Stimulated activated naive CD8-positive, alpha-beta T cell treated with anti-CD3 and anti-CD28 coated beads, Interleukin-15, amount 100 ng/mL, for 72 hours (primary cell): Measurements from ENCODE around the gene RIMBP2.

Experiments
- ATAC-seq: fragments of 150-1000 bp; cut with Tn5 transposase; 2 replicates; pipeline ENCODE4 v1.10.0; 2021; ENCODE audit warnings: mild to moderate bottlenecking, moderate library complexity
- DNase-seq, 2 donors: peaks; one replicate each; pipeline ENCODE4 v3.0.0; 2021 to 2022
- H3K27ac Mint-ChIP-seq, 2 donors: one replicate each; pipeline ENCODE4 v1.8.0; 2022; ENCODE audit warnings: mild to moderate bottlenecking in 2 of 2, mixed read lengths in 2 of 2, moderate library complexity in 2 of 2
- H3K27me3 Mint-ChIP-seq: one replicate; pipeline ENCODE4 v1.8.0; 2022; ENCODE audit warnings: mixed read lengths
- H3K4me1 Mint-ChIP-seq: one replicate; pipeline ENCODE4 v1.8.0; 2022; ENCODE audit warnings: mild to moderate bottlenecking, mixed read lengths
- H3K4me3 Mint-ChIP-seq, 2 donors: one replicate each; pipeline ENCODE4 v1.8.0; 2022; ENCODE audit warnings: mild to moderate bottlenecking in 2 of 2, mixed read lengths in 2 of 2, moderate library complexity in 1 of 2
- H3K9me3 Mint-ChIP-seq, 2 donors: one replicate each; pipeline ENCODE4 v1.8.0; 2022; ENCODE audit warnings: mixed read lengths in 2 of 2

Gene RIMBP2

DNA sequence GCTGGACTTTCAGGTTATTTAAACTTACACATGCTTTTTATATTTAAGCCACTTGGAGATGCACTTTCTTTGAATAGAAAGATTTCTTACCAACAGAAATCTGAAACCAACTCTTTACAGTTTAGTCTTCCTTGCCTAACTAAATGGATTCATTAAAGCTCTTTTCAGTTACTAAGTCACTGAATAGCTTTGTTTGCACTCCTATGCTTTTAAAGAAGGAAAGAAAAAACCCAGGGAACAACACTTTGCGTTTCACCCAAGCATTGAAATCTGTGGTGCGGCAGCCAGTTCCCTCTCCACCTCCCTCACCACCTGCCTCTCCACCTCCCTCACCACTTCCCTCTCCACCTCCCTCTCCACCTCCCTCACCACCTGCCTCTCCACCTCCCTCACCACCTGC lies 70.3 kb downstream of the RIMBP2 start:
- H3K4me1 Mint-ChIP-seq: no peaks in the 10 kb centered on the region

DNA sequence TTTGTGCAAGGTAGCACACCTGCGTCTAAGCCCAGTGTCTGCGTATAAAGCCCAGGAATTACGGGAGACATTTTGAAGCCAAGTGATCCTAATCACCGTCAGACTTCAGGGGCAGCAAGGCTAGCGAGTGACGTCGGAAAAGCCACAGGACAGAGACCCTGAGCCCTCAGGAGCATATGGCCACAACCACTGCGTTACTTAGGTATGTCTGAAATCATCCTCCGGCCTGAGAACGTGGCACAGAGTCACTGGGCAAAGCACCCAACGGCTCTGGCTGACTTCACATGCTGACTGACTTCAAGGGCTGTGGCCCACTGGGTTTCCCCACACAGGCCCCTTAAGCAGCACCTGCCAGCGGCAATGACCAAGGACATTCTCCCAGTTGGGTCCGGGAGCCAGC lies 71.5 kb downstream of the RIMBP2 start:
- no peak overlapping the region for H3K4me3 Mint-ChIP-seq
- no peak overlapping the region for H3K27ac Mint-ChIP-seq
- ATAC-seq (no peak), DNase-seq (no peak)
- no peaks in the 10 kb centered on the region for H3K4me1 Mint-ChIP-seq
- H3K27me3 Mint-ChIP-seq: no peaks in the 10 kb centered on the region
- peaks cover 0 to 6% of the 10 kb centered on the region in 2 donors for H3K9me3 Mint-ChIP-seq

More for the DNA sequence above, 70.3 kb downstream of the RIMBP2 start:
- no peak for DNase-seq
- H3K9me3 Mint-ChIP-seq: peaks cover 0 to 6% of the 10 kb centered on the region in 2 donors
- ATAC-seq: no peak
- H3K27me3 Mint-ChIP-seq: peaks cover 7% of the 10 kb centered on the region
- no peak overlapping the region for H3K4me3 Mint-ChIP-seq
- no peak overlapping the region for H3K27ac Mint-ChIP-seq

DNA sequence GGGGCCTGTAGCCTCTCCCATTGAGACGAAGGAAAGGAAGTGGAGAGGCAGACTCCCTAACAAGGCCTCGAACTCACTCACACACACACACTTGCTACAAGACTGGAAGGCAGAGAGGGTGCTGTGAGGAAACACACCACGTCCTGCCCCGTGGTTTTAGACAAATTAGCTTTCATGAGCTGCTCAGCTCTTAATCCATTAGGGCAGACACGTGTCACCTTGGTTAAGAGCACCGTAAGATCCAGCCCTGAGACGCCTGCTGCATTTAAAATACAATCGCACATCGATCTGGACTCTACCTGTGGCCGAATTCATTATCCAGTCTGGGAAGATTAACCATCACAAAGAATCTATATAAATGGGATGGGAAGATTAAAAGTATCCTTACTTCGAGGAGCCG lies 72.0 kb downstream of the RIMBP2 start:
- H3K4me1 Mint-ChIP-seq: no peaks in the 10 kb centered on the region

DNA sequence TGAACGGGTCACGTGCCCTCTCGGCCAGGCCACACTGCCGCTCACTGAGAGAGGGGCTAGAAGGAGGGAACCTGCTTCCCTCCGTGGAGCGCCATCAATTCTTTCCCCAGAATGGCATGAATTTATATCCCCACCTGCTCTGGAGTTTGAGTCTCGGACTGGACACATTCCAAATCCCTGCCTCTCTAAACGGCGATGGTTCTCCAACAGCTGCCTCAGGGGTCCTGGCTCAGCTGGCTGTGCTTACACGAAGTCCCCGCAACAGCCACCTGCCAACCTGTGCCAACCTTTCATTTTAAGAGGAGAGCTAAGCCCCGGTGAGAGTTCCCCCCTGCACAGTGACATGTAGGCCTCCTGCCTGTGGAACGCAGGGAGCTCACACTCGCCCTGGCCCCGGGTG lies 73.2 kb downstream of the RIMBP2 start:
- Mint-ChIP-seq H3K27ac (no peak overlapping the region), H3K27me3 (no peaks in the 10 kb centered on the region), H3K4me3 (no peak overlapping the region), H3K9me3 (peaks cover 0 to 6% of the 10 kb centered on the region in 2 donors), H3K4me1 (no peaks in the 10 kb centered on the region)
- no peak for ATAC-seq
- DNase-seq: no peak

More for the DNA sequence above, 72.0 kb downstream of the RIMBP2 start:
- no peaks in the 10 kb centered on the region for H3K27me3 Mint-ChIP-seq
- ATAC-seq (no peak), DNase-seq (no peak)
- H3K4me3 Mint-ChIP-seq: no peak overlapping the region
- peaks cover 0 to 6% of the 10 kb centered on the region in 2 donors for H3K9me3 Mint-ChIP-seq
- no peak overlapping the region for H3K27ac Mint-ChIP-seq

DNA sequence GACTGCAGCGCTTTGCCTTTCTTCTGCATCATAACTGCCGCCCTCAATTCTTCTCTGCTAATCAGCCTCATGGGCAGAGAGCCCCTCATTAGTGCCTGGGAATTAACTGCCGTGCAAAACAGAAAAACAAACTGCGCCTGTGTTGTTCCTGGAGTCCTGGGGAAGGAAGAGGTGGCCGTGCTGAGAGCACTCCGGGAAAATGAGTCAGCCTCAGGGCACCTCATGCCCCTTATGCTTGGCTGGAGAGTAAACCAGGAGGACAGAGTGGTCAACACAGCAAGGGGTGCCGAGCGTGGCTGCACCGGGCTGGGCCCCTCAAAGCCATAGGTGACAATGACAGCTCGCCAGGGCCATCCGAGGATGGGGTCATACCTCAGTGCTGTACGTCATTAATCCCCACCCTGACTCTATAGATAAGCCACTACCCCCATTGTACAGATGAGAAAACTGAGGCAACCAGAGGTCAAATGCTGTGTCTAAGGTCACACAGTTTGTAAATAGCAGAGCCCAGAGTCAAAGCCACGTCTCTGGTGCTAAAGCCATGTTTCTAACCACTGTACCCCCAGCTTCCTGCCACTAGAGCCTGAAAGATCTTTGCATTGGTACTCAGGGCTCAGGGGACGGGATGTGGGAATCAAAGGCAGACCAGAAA lies 74.4 kb downstream of the RIMBP2 start:
- Mint-ChIP-seq H3K9me3 (peaks cover 0 to 6% of the 10 kb centered on the region in 2 donors), H3K4me3 (no peak overlapping the region)

DNA sequence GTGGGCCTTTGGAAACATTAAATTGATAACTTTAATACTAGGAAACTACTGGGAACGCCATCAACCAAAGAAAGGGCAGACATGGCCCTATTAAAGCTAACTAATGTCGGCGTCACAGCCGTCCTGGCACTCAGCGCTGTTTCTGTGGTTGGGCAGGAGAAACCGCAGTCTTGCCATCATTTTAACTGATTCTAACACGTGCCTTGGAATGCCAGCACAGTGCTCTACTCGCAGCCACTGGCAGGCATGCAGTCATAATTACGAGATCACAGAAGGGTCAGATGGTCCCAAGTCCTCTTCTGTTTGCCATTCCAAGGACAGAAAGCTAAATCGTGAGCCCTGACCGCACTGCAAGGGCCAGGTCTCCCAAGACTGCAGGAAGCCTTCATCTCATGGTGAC lies 75.2 kb downstream of the RIMBP2 start:
- Mint-ChIP-seq H3K27ac (no peak overlapping the region), H3K9me3 (peaks cover 0 to 6% of the 10 kb centered on the region in 2 donors), H3K27me3 (peaks cover 13% of the 10 kb centered on the region), H3K4me1 (no peaks in the 10 kb centered on the region), H3K4me3 (no peak overlapping the region)
- DNase-seq: no peak
- ATAC-seq: no peak

More for the DNA sequence above, 74.4 kb downstream of the RIMBP2 start:
- DNase-seq (no peak), ATAC-seq (no peak)
- Mint-ChIP-seq H3K27ac (no peak overlapping the region), H3K27me3 (peaks cover 7% of the 10 kb centered on the region), H3K4me1 (no peaks in the 10 kb centered on the region)

DNA sequence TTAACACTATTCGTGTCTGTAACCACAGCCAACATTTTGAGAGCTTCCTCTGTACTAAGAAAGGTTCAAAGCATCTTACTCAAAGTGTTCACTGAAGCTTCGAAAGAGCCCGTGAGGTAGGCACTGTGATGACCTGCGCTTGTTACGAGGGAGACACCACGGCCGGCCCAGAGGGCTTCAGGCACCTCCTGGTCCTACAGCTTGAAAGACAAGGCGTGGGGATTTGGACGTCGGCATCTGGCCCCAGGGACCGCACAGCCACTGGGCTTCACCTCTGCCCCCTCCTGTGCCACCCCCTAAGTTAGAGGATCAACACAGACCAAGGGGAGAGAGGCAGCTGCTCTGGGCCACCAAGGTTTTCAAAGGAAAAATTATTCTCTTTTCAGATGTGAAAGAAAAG lies 75.6 kb downstream of the RIMBP2 start:
- Mint-ChIP-seq H3K4me3 (no peak overlapping the region), H3K27ac (no peak overlapping the region), H3K9me3 (peaks cover 0 to 6% of the 10 kb centered on the region in 2 donors), H3K27me3 (peaks cover 17% of the 10 kb centered on the region), H3K4me1 (no peaks in the 10 kb centered on the region)
- DNase-seq (no peak), ATAC-seq (no peak)

DNA sequence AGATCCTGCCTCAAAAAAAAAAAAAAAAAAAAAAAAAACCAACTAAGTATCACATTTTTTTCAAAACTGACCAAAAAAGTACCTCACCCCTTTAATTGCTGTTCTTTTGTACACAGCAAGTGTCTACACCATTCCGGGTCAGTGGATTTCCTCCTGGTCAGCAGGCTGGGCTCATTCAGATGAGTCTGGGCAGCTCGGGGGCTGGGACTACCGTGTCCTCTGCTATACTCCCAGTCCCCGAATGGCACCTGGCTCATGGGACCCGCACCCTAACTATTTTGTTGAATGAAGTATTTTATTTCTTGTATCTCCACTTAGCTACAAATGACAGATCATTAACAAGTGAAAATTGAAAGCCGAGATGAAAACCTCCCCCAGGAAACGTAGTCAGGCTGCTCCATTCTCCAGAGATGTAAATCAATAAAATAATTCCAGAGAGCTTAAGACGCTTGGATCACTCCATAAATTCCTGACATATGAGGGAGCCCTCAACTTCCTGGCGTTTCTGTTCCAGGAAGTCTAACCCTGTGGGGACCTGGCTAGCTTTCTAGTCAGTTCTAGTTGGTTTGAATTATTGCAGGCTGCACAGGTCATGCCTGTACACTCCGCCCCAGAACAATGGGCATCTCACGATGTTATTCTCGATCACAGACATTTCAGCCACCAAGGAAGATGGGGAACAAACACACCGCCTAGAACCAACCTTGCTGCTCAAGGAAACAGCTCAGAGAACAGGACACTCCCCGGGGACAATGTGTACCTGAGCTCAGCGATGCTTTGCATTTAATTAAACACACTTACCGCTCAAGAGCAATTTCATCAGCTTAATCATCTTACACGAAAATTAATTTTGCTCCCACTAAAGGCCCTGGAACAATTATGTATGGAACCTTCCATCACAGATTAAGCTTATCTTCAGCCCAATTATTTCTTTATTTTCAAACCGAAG lies 76.3 kb downstream of the RIMBP2 start:
- Mint-ChIP-seq H3K4me1 (no peaks in the 10 kb centered on the region), H3K27ac (no peak overlapping the region), H3K4me3 (no peak overlapping the region), H3K9me3 (peaks cover 0 to 6% of the 10 kb centered on the region in 2 donors), H3K27me3 (peaks cover 24% of the 10 kb centered on the region)
- DNase-seq (no peak), ATAC-seq (no peak)

DNA sequence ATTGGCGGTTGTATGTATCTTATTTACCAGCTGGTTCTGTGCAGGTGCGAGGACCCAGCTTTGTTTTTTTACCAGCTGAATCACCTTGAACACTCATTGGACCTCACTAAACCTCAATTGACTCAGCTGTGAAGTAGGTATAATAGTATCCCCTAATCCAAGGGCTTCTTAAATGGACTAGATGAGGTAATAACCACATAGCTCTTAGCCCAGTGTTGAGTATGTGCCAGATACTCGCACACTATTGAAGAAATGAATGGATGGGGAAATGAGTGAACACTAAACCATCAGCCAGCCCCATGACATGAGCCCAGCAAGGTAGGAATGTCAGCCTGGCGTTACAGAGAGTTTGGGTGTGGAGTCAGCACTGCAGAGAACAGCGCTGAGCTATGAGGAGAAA lies 79.7 kb downstream of the RIMBP2 start:
- DNase-seq: no peak
- ATAC-seq: no peak
- H3K4me3 Mint-ChIP-seq: no peak overlapping the region
- no peak overlapping the region for H3K27ac Mint-ChIP-seq
- no peaks in the 10 kb centered on the region for H3K4me1 Mint-ChIP-seq
- peaks cover 40% of the 10 kb centered on the region for H3K27me3 Mint-ChIP-seq
- no peaks in the 10 kb centered on the region for H3K9me3 Mint-ChIP-seq

DNA sequence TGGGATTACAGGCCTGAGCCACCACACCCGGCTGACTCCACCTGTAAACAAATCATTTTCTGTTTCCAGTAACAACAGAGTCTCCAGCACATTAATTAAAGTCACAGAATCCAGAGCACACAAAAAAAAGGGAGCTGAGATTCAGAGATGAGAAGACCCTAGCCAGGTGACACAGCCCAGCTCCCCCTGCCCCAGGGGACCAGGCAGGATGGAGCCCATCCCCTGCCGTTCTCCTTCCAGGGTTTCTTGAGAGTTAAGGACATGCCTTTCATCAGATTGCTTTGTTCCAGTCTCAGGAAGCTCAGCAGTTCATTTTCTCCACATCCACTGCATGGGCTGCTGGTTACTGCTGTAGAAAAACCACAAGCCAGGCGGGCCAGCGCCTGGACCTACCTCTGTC lies 81.2 kb downstream of the RIMBP2 start:
- Mint-ChIP-seq H3K4me1 (no peaks in the 10 kb centered on the region), H3K4me3 (no peak overlapping the region), H3K27me3 (peaks cover 41% of the 10 kb centered on the region), H3K27ac (no peak overlapping the region), H3K9me3 (no peaks in the 10 kb centered on the region)
- ATAC-seq (no peak), DNase-seq (no peak)

DNA sequence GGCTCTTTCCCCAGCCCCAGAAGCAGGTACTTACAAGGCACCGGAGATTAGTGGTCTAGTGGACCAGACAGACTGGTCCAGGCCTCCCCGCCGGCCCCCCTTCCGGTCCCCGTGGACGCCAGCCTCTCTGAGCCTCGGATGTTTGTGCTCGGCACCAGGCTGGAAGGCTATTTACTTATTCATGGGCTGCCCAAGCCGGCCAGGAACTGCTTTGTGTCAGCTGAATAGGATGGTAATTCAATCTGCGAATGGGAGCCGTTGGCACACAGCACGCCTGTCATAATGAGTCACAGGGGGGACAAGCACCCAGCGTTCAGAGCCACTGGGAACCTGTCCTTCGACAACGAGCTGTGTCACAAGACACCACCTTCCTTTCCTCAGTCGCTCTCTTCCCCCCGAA lies 82.3 kb downstream of the RIMBP2 start:
- Mint-ChIP-seq H3K27me3 (peaks cover 46% of the 10 kb centered on the region), H3K4me1 (no peaks in the 10 kb centered on the region), H3K9me3 (no peaks in the 10 kb centered on the region), H3K27ac (no peak overlapping the region), H3K4me3 (no peak overlapping the region)
- ATAC-seq: no peak
- DNase-seq: no peak

DNA sequence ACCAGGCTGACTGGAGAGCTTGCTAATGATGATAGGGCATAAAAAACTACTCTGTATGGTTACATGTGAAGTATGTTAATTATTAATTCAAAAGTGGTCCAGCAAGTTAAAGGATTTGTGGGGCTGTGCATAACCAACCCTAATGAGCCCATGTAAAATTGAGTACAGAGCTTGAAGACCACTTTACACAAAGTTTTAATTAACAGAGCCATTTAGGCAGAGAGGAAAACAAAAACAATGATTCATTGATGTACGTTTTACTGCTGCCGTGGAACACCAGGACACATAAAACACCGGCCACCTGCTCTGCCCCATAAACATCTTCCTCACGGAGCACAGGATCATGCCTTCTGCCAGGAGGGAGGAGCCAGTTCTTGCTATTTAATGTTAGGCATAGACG lies 83.5 kb downstream of the RIMBP2 start:
- no peak overlapping the region for H3K27ac Mint-ChIP-seq
- no peak overlapping the region for H3K4me3 Mint-ChIP-seq

DNA sequence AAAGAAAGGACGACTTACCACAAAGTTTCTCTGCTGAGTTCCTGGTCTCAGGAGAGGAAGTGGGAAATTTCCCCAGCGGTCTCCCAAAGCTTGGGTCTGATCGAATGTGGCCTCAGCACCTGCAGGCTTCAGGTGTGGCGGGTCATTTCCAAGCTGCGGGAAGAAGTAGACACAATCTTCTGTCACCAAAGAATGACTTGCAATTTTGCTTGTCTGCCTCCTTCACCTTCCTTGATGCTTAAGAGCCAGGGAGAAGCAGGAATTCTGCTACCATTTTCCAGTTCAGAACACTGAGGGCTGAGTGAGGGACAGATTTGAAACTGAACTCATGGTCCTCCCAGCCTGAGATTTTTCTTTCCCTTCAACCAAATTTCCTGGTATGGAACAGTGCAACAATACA lies 87.8 kb downstream of the RIMBP2 start:
- H3K27me3 Mint-ChIP-seq: peaks cover 8% of the 10 kb centered on the region
- H3K9me3 Mint-ChIP-seq: no peaks in the 10 kb centered on the region
- DNase-seq (no peak), ATAC-seq (no peak)
- no peaks in the 10 kb centered on the region for H3K4me1 Mint-ChIP-seq
- H3K4me3 Mint-ChIP-seq: no peak overlapping the region
- H3K27ac Mint-ChIP-seq: no peak overlapping the region

More for the DNA sequence above, 83.5 kb downstream of the RIMBP2 start:
- DNase-seq (no peak), ATAC-seq (no peak)
- Mint-ChIP-seq H3K4me1 (no peaks in the 10 kb centered on the region), H3K27me3 (peaks cover 46% of the 10 kb centered on the region), H3K9me3 (no peaks in the 10 kb centered on the region)

DNA sequence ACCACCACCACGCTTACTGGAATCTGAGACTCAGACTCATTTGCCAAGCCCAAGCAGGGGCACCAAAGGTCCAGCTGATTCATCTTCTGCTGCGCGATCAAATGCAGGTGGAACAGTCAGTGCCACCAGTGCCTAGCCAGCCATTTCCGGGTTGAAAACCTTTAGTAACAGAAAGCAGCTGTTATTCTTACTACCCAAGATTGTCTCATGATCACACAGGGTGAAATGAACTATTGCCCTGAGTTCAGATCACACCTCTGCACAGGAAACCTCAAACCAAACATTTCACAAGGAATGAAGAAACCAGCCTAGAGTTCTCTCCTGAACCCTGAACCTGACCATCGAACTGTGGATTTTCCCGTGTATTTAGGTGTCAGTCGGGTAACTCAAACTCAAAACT lies 88.9 kb downstream of the RIMBP2 start:
- ATAC-seq (no peak), DNase-seq (no peak)
- H3K9me3 Mint-ChIP-seq: no peaks in the 10 kb centered on the region
- H3K4me1 Mint-ChIP-seq: no peaks in the 10 kb centered on the region
- peaks cover 6% of the 10 kb centered on the region for H3K27me3 Mint-ChIP-seq
- no peak overlapping the region for H3K4me3 Mint-ChIP-seq
- H3K27ac Mint-ChIP-seq: no peak overlapping the region

DNA sequence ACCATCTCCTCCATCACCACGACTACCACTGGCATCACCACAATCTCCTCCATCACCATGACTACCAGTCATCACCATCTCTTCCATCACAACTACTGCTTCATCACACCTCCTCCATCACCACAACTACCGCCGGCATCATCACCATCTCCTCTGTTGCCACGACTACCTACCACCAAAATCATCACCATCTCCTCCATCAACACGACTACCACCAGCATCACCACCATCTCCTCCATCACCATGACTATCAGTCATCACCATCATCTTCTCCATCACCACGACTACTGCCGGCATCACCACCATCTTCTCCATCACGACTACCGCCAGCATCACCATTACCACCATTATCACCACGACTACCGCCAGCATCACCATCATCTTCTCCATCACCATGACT lies 89.5 kb downstream of the RIMBP2 start:
- Mint-ChIP-seq H3K27me3 (peaks cover 6% of the 10 kb centered on the region), H3K4me3 (no peak overlapping the region), H3K27ac (no peak overlapping the region), H3K9me3 (no peaks in the 10 kb centered on the region), H3K4me1 (no peaks in the 10 kb centered on the region)
- DNase-seq (no peak), ATAC-seq (no peak)

DNA sequence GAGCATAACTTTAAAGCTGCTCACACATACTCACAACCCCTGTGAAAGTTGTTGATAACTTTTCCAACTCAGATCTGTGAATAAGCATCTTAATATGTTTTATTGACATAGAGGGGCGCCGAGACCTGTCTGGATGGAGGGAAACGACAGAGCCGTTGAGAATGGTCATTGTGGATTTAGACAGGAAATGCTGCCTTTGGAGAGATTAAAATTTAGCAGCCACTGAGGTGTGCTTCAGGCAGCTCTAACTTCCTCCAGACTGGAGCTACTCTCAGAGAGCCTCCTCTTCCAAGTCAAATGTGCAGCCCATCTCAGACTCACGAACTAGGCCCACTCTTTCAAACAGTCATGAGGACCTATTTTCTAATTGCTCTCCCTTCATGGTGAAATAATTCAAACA lies 90.9 kb downstream of the RIMBP2 start:
- no peaks in the 10 kb centered on the region for H3K9me3 Mint-ChIP-seq
- no peaks in the 10 kb centered on the region for H3K4me1 Mint-ChIP-seq
- no peak overlapping the region for H3K4me3 Mint-ChIP-seq
- peaks cover 6% of the 10 kb centered on the region for H3K27me3 Mint-ChIP-seq
- DNase-seq (no peak), ATAC-seq (no peak)
- no peak overlapping the region for H3K27ac Mint-ChIP-seq
